PFSK-1 (cell line): Measurements from ENCODE around the gene GALNT18.

Experiments
- FOXP2 ChIP-seq: optimal IDR thresholded peaks from 2 replicates; pipeline ENCODE3; 2011; ENCODE audit warnings: borderline replicate concordance, control low read depth, inconsistent platforms; ENCODE audit not compliant: insufficient read depth; ENCODE audit errors: extremely low read length, extremely low read depth
- POLR2AphosphoS5 ChIP-seq: IDR thresholded peaks from 2 replicates; pipeline ENCODE4 v1.6.1; 2012; ENCODE audit warnings: low read depth, mild to moderate bottlenecking, control low read depth, low read length, moderate library complexity
- SIN3A ChIP-seq: IDR thresholded peaks from 2 replicates; pipeline ENCODE4 v1.6.1; 2012; ENCODE audit warnings: mild to moderate bottlenecking, low read length, moderate library complexity, borderline replicate concordance; ENCODE audit not compliant: insufficient read depth
- TAF1 ChIP-seq: IDR thresholded peaks from 2 replicates; pipeline ENCODE4 v1.6.1; 2012; ENCODE audit warnings: low read length, control low read depth, borderline replicate concordance; ENCODE audit not compliant: insufficient read depth
- TF ChIP-seq, protein P1 (sequence below), 2 experiments: IDR thresholded peaks; 2 replicates each; pipeline versions ENCODE4 v1.6.1 to v1.8.0; 2011 to 2012; ENCODE audit warnings: low read depth in 2 of 2, low read length in 2 of 2, control low read depth in 1 of 2, inconsistent platforms in 1 of 2, mild to moderate bottlenecking in 1 of 2, moderate library complexity in 1 of 2; ENCODE audit not compliant: insufficient read depth in 1 of 2

Gene GALNT18

DNA sequence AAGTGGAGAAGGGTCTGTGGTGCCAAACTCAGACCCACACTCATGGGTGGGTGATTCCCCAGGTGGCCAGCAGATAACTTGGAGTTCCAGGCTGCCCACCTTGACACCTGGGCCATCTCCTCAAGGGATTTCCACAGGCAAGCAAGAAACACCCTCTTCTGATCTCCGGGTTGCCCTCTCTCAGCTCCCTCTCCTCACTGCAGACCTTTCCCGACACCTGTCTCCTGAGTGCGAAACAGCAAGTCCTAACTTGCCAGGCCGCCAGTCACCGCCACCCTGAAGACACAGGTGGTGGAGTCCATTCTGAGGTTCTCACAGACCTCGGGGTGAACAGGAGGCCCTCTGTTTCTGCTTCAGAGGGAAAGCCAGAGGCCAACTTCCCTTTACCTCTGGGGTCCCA, 16.6 kb downstream of the GALNT18 start:
- TF ChIP-seq SIN3A, result no peak
- no peak for TF ChIP-seq FOXP2
- TF ChIP-seq TAF1, result no peak
- TF ChIP-seq POLR2AphosphoS5, result no peak
- TF ChIP-seq, protein P1, sequence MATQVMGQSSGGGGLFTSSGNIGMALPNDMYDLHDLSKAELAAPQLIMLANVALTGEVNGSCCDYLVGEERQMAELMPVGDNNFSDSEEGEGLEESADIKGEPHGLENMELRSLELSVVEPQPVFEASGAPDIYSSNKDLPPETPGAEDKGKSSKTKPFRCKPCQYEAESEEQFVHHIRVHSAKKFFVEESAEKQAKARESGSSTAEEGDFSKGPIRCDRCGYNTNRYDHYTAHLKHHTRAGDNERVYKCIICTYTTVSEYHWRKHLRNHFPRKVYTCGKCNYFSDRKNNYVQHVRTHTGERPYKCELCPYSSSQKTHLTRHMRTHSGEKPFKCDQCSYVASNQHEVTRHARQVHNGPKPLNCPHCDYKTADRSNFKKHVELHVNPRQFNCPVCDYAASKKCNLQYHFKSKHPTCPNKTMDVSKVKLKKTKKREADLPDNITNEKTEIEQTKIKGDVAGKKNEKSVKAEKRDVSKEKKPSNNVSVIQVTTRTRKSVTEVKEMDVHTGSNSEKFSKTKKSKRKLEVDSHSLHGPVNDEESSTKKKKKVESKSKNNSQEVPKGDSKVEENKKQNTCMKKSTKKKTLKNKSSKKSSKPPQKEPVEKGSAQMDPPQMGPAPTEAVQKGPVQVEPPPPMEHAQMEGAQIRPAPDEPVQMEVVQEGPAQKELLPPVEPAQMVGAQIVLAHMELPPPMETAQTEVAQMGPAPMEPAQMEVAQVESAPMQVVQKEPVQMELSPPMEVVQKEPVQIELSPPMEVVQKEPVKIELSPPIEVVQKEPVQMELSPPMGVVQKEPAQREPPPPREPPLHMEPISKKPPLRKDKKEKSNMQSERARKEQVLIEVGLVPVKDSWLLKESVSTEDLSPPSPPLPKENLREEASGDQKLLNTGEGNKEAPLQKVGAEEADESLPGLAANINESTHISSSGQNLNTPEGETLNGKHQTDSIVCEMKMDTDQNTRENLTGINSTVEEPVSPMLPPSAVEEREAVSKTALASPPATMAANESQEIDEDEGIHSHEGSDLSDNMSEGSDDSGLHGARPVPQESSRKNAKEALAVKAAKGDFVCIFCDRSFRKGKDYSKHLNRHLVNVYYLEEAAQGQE (IDR thresholded peaks at IDR 0.05; ENCODE audit: insufficient read depth in 1 of 2, low read depth in 2 of 2, low read length in 2 of 2), result no peak

DNA sequence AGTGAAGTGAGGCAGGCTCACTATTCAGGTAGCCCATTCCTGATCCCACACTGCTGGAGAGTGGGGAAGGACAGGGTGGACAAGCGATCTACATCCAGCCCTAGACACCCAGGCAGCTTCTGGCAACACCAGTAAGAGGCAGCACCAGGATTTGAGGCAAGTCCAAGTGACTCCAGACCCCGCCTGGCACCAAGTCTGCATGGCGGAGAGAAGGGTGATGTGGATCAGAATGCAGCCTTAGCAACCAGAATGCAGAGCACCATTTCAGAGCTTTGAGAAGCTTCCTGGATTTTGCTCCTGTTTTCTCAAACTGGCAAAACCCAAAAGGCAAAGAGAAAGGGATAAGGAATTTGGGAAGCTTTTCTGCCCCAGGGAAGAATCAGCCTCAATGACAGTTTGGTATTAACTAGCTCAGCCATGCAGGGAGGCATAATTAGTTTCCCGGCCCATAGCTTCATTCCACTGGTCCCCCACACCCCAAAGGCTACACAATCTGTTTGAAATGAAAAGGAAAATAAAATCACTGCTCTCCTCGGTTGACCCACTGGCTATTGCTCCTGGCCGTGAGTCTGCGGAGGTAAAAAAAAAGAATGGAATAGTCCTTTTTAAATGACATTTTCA, 17.3 kb downstream of the GALNT18 start:
- no peak for TF ChIP-seq POLR2AphosphoS5
- no peak for TF ChIP-seq FOXP2
- no peak for TF ChIP-seq SIN3A
- no peak for TF ChIP-seq TAF1
- TF ChIP-seq, protein P1 (IDR thresholded peaks at IDR 0.05; ENCODE audit: insufficient read depth in 1 of 2, low read depth in 2 of 2, low read length in 2 of 2), result no peak

DNA sequence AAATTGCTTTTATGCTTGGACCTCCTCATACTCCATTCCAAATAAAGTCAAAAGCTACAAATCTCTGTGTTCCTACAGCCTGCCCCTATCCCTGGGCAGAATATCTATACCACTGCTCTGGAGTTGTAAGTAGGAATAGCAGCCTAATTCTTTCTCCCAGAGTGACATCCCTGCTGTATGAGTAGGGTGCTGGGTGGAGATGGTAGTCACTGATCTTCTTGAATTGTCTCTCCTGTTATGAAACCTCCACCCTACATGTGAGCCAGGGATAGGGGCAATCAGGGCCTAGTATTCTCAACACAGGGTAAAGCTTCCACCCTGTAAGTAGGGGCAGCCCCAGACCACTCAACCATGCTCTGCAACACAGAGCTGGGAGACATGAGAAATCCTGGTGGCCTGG, 19.8 kb downstream of the GALNT18 start:
- TF ChIP-seq FOXP2, result no peak
- no peak for TF ChIP-seq TAF1
- TF ChIP-seq SIN3A, result no peak
- TF ChIP-seq, protein P1 (IDR thresholded peaks at IDR 0.05; ENCODE audit: insufficient read depth in 1 of 2, low read depth in 2 of 2, low read length in 2 of 2), result no peak
- no peak for TF ChIP-seq POLR2AphosphoS5

DNA sequence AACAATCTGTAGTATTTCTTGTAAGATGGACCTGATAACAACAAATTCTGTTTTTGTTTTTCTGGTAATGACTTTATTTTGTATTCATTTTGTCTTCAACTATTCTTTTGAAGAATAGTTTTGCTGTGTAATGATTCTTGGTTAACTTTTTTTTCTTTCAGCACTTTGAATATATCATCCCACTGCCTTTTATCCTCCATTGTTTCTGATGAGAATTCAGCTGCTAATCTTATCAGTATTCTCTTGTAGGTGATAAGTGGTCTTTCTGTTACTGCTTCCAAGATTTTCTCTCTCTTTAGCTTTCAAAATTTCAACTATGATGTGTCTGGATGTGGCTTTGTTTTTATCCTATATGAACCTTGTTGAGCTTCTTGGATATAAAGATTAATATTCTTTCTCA, 21.5 kb downstream of the GALNT18 start:
- TF ChIP-seq, protein P1 (IDR thresholded peaks at IDR 0.05; ENCODE audit: insufficient read depth in 1 of 2, low read depth in 2 of 2, low read length in 2 of 2), result no peak
- TF ChIP-seq FOXP2 (no peak), POLR2AphosphoS5 (no peak)

DNA sequence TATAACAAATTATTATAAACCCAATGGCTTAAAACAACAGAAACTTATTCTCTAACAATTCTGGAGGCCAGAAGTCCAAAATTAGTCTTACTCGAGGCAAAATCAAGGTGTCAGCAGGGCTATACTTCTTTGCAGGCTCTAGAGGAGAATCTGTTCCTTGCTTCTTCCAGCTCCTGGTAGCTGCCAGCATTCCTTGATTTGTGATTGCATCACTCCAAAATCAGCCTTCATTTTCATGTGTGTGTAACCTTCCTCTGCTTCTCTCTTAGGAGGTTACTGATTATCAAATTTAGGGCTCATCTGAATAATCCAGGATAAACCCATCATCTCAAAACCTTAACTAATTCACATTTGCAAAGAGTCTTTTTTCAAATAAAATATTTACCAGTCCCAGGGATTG, 23.6 kb downstream of the GALNT18 start:
- TF ChIP-seq SIN3A (no peak), TAF1 (no peak), FOXP2 (no peak), POLR2AphosphoS5 (no peak)
- TF ChIP-seq, protein P1 (IDR thresholded peaks at IDR 0.05; ENCODE audit: insufficient read depth in 1 of 2, low read depth in 2 of 2, low read length in 2 of 2), result no peak
